Panc1 (cell line): Measurements from ENCODE around the gene CDK5. TPM values are rescaled to one million over a fixed set of nuclear protein-coding genes. Genes with fewer than 3 reads are reported as not detected.

ENCODE experiments used
- ATAC-seq: fragments of 200-7000 bp; cut with Tn5 transposase; 2 replicates; pipeline ENCODE4 v1.9.1; 2020; ENCODE audit warnings: mild to moderate bottlenecking, moderate library complexity
- BruUV-seq: library from RNA; stranded (reverse); fragments of 400-500 nt; replicated peaks from 2 replicates; lab custom pipeline; 2021; lab: Mats Ljungman, UMichigan
- CTCF ChIA-PET: fragments of 300-600 bp; sonication (Branson Sonifier 250); formaldehyde crosslinking; loops from one replicate; lab custom pipeline; 2022; ENCODE audit warnings: antibody characterized with exemption; lab: Charles Lee
- POLR2A ChIA-PET: fragments of 300-600 bp; sonication (Branson Sonifier 250); formaldehyde crosslinking; loops from one replicate; lab custom pipeline; 2022; ENCODE audit warnings: antibody characterized with exemption; lab: Charles Lee
- DNase-seq: peaks from one replicate; pipeline ENCODE4 v3.0.0-alpha.2; 2010; ENCODE audit warnings: low read depth, low spot score
- H3K27ac ChIP-seq: 2 replicates; pipeline ENCODE4 v1.5.1; 2011; ENCODE audit warnings: mild to moderate bottlenecking, low read length, inconsistent platforms
- H3K27me3 ChIP-seq: fragments of 200-500 bp; sonication (Bioruptor generic); 2 replicates; pipeline ENCODE4 v1.6.0; 2014; ENCODE audit warnings: low read length, inconsistent platforms; ENCODE audit not compliant: control insufficient read depth, insufficient read depth
- H3K36me3 ChIP-seq: fragments of 200-500 bp; sonication (Bioruptor generic); 2 replicates; pipeline ENCODE4 v1.5.1; 2014; ENCODE audit warnings: inconsistent platforms, mild to moderate bottlenecking, low read length, moderate library complexity; ENCODE audit not compliant: control insufficient read depth, insufficient read depth
- H3K4me1 ChIP-seq: 2 replicates; pipeline ENCODE4 v1.5.1; 2011; ENCODE audit warnings: inconsistent platforms, mild to moderate bottlenecking, low read length, moderate library complexity; ENCODE audit not compliant: control insufficient read depth, insufficient read depth
- H3K4me3 ChIP-seq, 2 experiments: 2 replicates each; pipeline ENCODE4 v1.5.1; 2011 to 2012; ENCODE audit warnings: low read depth in 2 of 2, low read length in 2 of 2, mild to moderate bottlenecking in 2 of 2, inconsistent platforms in 1 of 2, moderate library complexity in 1 of 2
- H3K9me3 ChIP-seq: fragments of 200-500 bp; sonication (Bioruptor generic); 2 replicates; pipeline ENCODE4 v1.5.1; 2014; ENCODE audit warnings: low read depth, mild to moderate bottlenecking, inconsistent platforms, low read length, moderate library complexity; ENCODE audit not compliant: control insufficient read depth, insufficient read depth
- POLR2AphosphoS5 ChIP-seq: IDR thresholded peaks from 2 replicates; pipeline ENCODE4 v1.6.1; 2012; ENCODE audit warnings: mild to moderate bottlenecking, low read depth, low read length, moderate library complexity
- SIN3A ChIP-seq: IDR thresholded peaks from 2 replicates; pipeline ENCODE4 v1.6.1; 2012; ENCODE audit warnings: low read depth, mild to moderate bottlenecking, low read length, moderate library complexity, borderline replicate concordance; ENCODE audit not compliant: insufficient read depth
- TCF7L2 ChIP-seq: IDR thresholded peaks from 2 replicates; pipeline ENCODE4 v1.6.1; 2011; ENCODE audit warnings: mild to moderate bottlenecking, low read depth, low read length, inconsistent platforms
- in situ Hi-C: cut with HindIII; loops from 2 replicates; pipeline ENCODE4 v1.10.0; 2016; ENCODE audit warnings: low sequenced_read_pairs, low pct_unique_long_range_greater_than_20kb
- intact Hi-C: fragments of 100-400 bp; cut with micrococcal nuclease; formaldehyde crosslinking; loops from one replicate; pipeline ENCODE4 v1.10.0; 2022; ENCODE audit not compliant: unreplicated experiment
- total RNA-seq: library from RNA; stranded (reverse); gene quantifications from one replicate; pipeline ENCODE4 v1.2.1, GENCODE V29; 2021; ENCODE audit not compliant: unreplicated experiment
- TF ChIP-seq, protein P1 (sequence below): fragments of 450-650 bp; IDR thresholded peaks from 2 replicates; pipeline ENCODE4 v1.5.1; 2017; ENCODE audit warnings: mild to moderate bottlenecking
- TF ChIP-seq, protein P2 (sequence below), 2 experiments: IDR thresholded peaks; 2 replicates each; pipeline ENCODE4 v1.6.1; 2011 to 2012; ENCODE audit warnings: low read depth in 2 of 2, control low read depth in 1 of 2, low read length in 1 of 2, mild to moderate bottlenecking in 1 of 2, moderate library complexity in 1 of 2; ENCODE audit not compliant: insufficient read depth in 1 of 2

CDK5 gene
- total RNA-seq, 1 experiment from 2014 or later, result 25.6 TPM

DNA sequence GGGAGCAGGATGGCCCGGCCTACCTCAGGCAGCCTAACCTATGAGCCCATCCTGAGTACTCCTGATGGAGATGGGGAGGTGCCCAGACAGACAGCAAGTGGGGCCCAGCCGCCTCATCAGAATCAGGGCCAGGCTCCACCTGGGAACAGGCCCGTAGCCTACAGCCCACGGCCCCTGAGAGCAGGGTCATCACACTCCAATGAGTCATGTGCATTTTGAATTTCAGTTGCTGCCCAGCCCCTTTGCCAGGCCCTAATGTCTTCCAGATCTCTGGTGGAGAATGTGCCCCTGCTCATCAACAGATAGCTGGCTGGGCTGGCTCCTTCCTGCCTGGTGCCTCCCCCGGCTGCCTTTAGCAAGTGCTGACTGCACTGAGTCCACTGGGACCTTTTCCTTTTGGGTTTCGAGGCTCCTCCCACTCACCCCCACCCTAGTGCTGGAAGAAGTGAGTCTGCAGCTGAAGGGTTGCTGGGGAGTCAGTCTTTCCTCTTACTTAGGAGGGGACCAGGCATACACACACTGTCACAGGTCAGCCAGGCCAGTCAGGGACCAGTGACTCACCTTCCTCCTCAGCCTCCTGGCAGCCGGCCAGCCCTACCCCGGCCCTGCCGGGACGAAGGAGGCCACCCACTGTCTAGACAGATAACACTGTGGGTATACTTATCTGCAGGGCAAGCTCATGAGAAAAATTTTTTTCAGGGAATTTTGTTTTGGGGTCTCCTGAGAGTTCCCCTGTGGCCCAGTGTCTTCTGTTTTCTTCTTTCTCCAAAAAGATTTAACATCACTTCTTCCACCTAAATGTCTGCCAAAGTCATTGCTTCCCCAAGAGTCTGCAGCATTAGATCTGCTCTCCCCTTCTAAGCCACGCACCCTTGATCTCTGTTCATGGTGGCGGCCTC is 18.5 kb downstream of the CDK5 start:
- POLR2A ChIA-PET, result interaction anchor here (0.5 kb wide), 1 partner anchor 21 kb away, joined by 3 read pairs; no protein-coding TSS in a partner anchor
- ATAC-seq (peak; percentile 80), DNase-seq (peak; percentile 96)
- no peak for TF ChIP-seq SIN3A
- no peak; the same call in 1 of the 2 replicates for TF ChIP-seq POLR2AphosphoS5
- TF ChIP-seq, protein P1, sequence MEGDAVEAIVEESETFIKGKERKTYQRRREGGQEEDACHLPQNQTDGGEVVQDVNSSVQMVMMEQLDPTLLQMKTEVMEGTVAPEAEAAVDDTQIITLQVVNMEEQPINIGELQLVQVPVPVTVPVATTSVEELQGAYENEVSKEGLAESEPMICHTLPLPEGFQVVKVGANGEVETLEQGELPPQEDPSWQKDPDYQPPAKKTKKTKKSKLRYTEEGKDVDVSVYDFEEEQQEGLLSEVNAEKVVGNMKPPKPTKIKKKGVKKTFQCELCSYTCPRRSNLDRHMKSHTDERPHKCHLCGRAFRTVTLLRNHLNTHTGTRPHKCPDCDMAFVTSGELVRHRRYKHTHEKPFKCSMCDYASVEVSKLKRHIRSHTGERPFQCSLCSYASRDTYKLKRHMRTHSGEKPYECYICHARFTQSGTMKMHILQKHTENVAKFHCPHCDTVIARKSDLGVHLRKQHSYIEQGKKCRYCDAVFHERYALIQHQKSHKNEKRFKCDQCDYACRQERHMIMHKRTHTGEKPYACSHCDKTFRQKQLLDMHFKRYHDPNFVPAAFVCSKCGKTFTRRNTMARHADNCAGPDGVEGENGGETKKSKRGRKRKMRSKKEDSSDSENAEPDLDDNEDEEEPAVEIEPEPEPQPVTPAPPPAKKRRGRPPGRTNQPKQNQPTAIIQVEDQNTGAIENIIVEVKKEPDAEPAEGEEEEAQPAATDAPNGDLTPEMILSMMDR, result no peak
- TF ChIP-seq, protein P2, sequence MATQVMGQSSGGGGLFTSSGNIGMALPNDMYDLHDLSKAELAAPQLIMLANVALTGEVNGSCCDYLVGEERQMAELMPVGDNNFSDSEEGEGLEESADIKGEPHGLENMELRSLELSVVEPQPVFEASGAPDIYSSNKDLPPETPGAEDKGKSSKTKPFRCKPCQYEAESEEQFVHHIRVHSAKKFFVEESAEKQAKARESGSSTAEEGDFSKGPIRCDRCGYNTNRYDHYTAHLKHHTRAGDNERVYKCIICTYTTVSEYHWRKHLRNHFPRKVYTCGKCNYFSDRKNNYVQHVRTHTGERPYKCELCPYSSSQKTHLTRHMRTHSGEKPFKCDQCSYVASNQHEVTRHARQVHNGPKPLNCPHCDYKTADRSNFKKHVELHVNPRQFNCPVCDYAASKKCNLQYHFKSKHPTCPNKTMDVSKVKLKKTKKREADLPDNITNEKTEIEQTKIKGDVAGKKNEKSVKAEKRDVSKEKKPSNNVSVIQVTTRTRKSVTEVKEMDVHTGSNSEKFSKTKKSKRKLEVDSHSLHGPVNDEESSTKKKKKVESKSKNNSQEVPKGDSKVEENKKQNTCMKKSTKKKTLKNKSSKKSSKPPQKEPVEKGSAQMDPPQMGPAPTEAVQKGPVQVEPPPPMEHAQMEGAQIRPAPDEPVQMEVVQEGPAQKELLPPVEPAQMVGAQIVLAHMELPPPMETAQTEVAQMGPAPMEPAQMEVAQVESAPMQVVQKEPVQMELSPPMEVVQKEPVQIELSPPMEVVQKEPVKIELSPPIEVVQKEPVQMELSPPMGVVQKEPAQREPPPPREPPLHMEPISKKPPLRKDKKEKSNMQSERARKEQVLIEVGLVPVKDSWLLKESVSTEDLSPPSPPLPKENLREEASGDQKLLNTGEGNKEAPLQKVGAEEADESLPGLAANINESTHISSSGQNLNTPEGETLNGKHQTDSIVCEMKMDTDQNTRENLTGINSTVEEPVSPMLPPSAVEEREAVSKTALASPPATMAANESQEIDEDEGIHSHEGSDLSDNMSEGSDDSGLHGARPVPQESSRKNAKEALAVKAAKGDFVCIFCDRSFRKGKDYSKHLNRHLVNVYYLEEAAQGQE (IDR thresholded peaks at IDR 0.05; ENCODE audit: insufficient read depth in 1 of 2, low read depth in 2 of 2, low read length in 1 of 2), result no peak
- TF ChIP-seq TCF7L2, result no peak
- in situ Hi-C loops, result no loop called here
- Histone ChIP-seq H3K4me1 (peaks cover 15% of the 10 kb centered on the region), H3K27ac (no peak overlapping the region; the same call in 1 of the 2 replicates), H3K4me3 (no peak overlapping the region), H3K9me3 (no peaks in the 10 kb centered on the region), H3K36me3 (no peaks in the 10 kb centered on the region), H3K27me3 (no peaks in the 10 kb centered on the region)
- BruUV-seq, result no TSS peak
- intact Hi-C loops, result no loop called here
- CTCF ChIA-PET, result interaction anchor here (0.6 kb wide), 1 partner anchor 60 kb away, joined by 7 read pairs; no protein-coding TSS in a partner anchor

DNA sequence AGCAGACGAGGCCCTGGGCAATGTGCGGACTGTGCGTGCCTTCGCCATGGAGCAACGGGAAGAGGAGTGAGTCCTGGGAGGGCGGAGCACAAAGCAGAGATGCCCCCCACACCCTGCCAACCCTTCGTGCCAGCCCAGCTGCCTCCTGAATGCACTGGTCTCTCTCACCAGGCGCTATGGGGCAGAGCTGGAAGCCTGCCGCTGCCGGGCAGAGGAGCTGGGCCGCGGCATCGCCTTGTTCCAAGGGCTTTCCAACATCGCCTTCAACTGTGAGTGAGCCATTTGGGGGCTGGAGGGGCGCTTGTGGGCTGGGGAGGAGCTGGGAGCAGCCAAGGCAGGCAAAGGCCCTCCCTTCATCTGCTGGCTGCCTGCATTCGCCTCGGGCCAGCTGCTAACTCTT is 21.8 kb downstream of the CDK5 start:
- ChIA-PET CTCF (no interaction called here), POLR2A (no interaction called here)
- Histone ChIP-seq H3K9me3 (no peaks in the 10 kb centered on the region), H3K4me3 (no peak overlapping the region), H3K4me1 (peaks cover 15% of the 10 kb centered on the region), H3K27me3 (no peaks in the 10 kb centered on the region), H3K27ac (no peak overlapping the region), H3K36me3 (no peaks in the 10 kb centered on the region)
- BruUV-seq, result no TSS peak
- ATAC-seq (no peak), DNase-seq (no peak)
- TF ChIP-seq TCF7L2 (no peak), POLR2AphosphoS5 (no peak), SIN3A (no peak)
- TF ChIP-seq, protein P1, result no peak
- TF ChIP-seq, protein P2 (IDR thresholded peaks at IDR 0.05; ENCODE audit: insufficient read depth in 1 of 2, low read depth in 2 of 2, low read length in 1 of 2), result no peak
- in situ Hi-C loops (no loop called here), intact Hi-C loops (no loop called here)
